ENCODE results near the gene PPP4R1.

The PPP4R1 gene

DNA sequence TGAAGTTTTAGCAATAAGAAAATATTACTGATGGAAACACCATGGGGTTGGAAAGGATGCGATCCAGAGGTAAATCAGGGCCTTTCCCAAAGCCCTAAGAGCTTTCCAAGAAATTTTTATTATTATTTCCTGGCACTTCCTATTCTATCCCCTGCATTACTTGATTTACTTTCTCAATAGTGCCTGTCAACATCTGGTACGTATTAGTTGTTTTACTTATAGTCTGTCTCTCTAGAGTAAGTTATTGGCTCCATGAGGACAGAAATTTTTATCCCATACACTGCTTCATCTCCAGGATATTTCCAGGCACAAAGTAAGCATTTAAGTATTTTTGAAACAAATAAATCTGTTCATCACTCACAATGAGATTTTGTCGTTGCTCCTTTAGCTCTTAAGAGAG is 18.1 kb downstream of the PPP4R1 start:
- no peak for DNase-seq (ENCODE audit: low read depth)

DNA sequence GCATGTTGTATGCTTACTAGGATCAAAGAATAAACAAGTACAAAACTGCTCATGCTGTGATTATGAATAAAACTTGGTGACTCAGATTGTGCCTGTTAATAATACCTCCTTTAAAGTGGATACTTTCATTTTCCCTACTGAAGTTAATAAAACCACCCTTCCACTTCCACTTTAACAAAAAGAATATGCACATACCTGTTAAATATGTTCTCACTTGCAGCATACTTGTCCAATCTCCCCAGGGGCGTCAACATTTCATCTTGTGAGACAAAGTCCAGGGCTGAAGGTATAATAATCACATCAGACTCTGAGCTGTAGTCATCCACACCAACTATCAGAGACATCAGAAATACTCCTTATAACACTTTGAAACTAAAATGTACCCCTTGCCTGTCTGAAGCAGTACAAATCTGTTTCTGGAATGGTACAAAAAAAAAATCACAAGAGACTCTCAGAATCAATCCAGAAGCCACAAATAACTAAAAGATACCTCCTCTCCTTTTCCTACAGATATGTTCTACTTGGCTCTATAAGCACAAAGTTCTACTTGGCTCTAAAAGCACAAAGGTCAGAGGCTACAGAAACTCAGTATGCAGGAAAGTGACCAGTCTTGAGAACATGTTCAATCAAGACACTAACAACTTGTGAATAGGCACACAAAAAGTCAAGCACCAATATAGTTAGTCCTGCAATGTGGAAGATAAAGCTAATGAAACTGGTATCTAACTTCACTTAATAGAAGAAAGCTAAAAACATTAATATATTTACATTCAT is 19.3 kb downstream of the PPP4R1 start:
- DNase-seq (ENCODE audit: low read depth): no peak

DNA sequence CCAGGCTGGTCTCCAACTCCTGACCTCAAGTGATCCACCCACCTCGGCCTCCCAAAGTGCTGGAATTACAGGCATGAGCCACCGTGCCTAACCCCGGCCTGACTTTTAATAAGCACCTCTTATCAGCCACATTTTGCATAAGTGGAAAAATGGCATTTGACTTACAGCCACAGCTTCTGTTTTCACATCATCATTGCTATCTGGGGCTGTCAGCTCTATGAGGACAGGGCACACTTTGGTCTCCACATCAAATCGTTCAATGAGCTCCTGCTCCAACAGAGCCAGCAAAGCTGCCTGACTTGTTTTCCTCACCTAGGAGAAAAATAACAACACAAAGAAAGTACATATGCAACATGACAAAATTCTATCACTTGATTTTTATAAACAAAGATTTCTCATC is 26.4 kb downstream of the PPP4R1 start:
- DNase-seq (ENCODE audit: low read depth): no peak

DNA sequence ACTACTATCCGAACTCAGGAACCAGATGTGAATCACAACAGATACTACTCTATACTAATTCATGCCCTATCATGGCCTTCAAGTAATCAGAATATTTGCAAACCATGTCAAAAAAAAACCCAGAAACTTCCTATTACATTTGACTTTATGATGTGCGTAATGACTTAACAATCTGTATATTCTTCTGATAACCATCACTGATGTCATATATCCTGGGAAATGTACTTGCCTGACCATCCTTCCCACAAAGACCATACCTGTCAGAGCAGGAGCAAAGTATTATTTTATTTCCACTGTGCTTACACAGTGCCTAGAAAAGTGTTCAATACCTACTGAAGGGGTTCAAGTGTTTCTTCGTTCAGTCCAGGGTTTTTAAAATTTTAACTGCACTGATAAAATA is 27.5 kb downstream of the PPP4R1 start:
- no peak for DNase-seq (ENCODE audit: low read depth)

DNA sequence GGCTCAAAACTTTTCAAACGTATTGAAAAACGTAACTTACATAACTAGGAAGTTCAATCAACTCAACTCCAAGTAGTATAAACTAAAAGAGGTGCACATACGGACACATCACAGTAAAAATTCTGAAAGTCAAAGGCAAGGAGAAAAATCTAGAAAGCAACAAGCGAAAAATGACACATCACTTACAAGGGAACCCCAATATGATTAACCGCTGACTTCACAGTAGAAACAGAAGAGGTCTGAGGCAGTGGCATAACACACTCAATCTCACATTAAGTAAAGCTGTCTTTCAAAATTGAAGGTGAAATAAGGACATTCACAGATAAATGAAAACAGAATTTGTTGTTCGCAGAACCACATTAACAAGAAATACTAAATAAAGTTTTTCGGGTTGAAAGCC is 32.7 kb downstream of the PPP4R1 start:
- no peak for DNase-seq (ENCODE audit: low read depth)

DNA sequence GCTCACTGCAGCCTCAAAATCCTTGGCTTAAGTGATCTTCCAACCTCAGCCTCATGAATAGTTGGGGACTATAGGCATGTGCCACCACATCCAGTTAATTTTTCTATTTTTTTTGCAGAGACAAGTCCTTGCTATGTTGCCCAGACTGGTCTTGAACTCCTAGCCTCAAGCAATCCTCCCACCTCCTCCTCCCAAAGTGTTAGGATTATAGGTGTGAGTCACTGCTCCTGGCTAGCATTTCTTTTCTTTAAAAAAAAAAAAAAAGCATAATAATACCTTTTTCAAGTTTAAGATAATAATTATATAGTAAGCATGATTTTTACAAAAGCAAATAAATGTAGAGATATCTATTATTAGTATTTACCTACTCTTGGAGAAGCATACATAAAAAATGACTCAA is 36.1 kb downstream of the PPP4R1 start:
- DNase-seq (ENCODE audit: low read depth): no peak

DNA sequence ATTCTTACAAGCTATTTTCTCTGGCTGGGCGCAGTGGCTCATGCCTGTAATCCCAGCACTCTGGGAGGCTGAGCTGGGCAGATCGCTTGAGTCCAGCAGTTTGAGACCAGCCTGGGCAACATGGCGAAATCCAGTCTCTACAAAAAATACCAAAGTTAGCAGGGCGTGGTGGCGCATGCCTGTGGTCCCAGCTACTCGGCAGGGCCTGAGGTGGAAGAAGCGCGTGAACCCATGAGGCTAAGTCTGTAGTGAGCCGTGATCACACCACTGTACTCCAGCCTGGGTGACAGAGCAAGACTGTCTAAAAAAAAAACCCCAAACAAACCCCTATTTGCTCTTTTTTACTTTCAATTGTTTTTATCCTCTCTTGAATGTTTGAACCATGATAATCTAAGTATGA is 37.0 kb downstream of the PPP4R1 start:
- DNase-seq (ENCODE audit: low read depth): no peak

DNA sequence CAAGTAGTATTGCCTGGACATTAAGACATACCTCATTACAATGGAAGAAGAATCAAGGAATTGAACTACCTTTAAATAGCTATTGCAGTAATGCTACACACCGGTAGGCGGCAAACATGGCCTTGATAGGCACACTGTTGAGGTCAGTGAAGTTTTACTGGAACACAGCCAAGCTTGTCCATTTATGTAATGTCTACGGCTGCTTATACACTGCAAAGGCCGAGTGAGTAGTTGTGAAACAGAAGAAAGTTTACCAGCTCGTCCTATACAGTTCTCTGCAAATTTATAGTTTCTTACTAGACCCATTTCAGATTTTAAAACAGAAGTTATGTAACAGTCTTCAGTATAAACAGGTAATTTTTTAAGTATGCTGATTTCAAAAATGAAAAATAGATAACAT is 38.8 kb downstream of the PPP4R1 start:
- DNase-seq (ENCODE audit: low read depth): no peak

DNA sequence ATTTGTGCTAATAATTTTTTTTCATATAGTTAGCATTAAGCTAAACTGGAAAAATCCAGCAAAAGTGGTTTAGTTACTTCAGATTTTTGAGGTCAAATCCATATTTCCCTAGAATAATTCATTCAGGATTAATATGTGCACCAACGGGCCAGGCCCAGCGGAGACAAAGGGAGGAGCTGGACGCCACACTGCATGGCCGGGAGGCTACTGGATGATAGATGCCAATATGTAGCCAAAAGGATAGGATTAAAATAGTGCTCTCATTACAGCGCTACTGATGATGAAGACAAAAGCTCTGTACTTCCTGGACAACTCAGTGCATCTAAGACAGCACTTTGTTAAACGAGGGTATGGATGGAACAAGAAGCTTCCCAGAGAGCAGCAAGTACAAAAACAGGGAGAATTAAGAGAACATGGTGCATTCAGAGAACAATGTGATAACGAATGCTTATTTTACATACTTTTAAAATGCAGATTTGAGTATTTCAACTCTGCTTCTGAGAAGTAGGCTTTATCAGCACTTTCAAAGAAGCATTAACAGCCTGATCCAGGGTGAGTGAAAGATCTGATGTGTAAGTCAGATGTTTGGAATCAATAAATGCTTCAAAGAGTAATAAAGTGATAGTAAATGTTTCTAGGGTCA is 39.8 kb downstream of the PPP4R1 start:
- no peak for DNase-seq (ENCODE audit: low read depth)

DNA sequence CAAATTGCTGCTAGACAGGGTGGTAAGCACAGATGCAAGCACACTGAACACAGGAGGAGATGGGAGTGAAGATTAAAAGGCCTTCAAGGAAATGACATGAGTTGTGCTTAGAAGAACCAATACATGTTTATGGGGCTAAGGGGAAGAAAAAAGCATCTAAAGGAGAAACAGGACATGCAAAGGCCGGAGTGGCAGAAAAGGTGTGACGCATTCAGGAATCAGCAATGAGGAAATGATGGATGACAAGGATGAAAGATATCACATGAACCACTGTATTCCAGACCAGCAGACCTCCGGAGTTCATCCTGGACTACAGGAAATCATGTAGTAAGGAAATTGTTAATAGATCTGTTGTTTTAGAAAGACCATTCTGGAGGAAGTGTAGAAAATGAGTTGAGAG is 42.8 kb downstream of the PPP4R1 start:
- DNase-seq (ENCODE audit: low read depth): no peak

DNA sequence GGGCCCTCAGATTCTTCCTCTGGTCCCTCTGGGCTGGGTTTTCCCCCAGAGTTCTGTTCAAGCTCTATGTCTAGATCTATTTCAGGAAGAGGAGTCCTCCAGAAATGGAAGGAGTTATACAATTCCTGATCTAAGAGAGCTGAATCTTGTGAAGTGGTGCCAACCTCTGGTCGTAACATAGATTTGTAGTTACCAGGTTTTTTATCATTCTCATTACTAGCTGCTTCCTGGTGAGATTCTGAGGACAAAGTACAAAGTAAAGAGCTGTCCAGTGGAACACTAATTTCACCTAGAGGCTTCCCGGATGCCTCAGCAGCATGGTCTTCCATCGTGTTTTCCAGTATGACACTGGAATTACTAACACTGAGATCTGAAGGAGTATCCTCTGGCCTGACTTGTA is 44.1 kb downstream of the PPP4R1 start:
- no peak for DNase-seq (ENCODE audit: low read depth)

DNA sequence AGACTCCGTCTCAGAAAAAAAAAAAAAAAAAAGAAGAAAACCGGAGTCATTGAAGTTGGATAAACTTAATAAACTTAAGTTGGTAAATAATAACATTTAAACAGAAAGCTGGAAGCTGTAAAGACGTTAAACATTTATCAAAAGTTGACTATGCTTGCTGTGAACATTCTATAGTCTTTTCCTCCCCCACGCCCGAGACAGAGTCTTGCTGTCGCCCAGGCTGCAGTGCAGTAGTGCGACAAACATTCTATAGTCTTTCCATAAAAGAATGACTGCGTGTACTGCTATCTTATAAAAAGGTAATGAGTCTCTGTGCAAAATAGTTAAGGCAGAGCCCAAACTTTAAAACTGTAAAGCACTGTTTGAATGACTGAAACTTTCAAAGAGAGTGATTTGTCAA is 45.2 kb downstream of the PPP4R1 start:
- no peak for DNase-seq (ENCODE audit: low read depth)

DNA sequence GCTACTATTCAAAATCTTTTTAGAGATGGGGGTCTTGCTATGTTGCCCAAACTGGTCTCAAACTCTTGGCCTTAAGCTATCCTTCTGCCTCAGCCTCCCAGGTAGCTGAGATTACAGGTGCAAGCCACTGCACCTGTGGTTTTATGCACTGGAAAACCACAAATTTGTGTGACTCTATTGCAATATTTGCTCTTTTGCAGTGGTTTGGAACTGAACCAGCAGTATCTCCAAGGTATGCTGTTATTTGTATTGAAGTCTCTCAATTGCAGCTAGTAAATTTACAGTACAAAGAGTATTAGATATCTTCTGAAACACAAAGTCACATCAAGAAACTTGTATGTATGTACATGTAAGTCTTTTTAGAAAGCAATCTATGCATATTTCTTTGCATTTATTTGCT is 46.2 kb downstream of the PPP4R1 start:
- DNase-seq (ENCODE audit: low read depth): no peak

DNA sequence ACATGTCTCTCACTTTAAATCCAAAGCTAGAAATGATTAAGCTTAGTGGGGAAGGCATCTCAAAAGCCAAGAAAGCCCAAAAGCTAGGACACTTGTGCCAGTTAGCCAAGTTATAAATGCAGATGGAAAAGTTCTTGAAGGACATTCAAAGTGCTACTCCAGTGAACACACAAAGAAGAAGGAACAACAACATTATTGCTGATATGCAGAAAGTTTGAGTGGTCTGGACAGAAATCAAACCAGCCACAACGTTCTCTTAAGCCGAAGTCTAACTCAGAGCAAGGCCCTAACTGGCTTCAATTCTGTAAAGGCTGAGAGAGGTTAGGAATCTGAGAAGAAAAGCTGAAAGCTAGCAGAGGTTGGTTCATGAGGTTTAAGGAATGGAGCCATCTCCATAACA is 49.0 kb downstream of the PPP4R1 start:
- DNase-seq (ENCODE audit: low read depth): no peak

DNA sequence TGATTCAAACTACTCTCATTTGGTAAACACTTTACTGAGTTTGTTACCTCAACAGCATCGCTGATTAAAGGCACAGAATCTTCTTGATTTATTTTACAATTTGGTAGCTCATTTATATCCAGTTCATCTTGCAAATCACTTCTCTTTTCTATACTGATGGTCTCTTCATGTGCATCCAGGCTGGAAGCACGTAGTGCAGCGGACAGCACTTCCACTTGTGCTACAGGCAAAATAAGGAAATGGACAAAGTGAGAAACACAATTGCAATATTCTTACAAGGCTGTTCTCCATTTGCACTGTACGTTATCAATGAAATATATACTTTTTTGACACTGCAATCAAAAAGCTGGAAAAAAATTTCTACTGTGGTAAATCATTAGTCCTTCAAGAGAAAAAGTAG is 51.0 kb downstream of the PPP4R1 start:
- no peak for DNase-seq (ENCODE audit: low read depth)

DNA sequence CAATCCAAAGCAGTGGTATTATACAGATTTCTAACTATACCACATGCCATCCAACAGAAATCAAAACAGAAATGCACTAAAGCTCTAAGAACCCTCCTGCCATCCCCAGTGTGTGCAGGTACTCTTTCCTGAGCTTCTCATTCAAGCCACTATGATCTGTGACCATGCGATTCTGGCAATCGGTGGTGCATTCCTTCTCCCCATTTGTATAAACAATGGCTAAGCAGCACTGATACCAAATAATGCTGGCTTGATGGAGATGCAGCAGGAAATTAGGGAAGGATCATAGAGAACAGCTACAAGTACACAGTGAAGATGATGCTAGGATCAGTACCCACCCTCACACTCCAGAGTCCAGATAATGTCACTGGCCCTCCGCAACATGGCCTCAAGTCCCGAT is 51.8 kb downstream of the PPP4R1 start:
- no peak for DNase-seq (ENCODE audit: low read depth)

DNA sequence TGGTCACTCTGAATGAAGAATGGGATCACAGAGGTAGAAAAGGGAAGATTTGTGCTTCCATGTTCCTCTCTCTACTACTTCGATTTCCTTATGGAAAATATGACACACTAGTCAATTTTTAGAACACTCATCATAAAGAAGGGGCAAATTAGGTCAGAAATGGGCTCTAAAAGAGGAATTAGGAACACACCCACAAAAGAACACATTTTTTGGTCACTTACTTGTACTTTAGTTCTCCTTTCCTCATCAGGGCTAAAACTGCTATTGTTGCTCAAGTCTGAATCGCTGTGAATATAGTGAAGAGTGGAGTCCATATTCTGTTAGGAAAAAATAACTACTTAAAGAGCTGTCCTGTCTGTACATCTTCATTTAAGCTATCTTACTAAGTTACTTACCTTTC is 52.6 kb downstream of the PPP4R1 start:
- DNase-seq (ENCODE audit: low read depth): no peak

DNA sequence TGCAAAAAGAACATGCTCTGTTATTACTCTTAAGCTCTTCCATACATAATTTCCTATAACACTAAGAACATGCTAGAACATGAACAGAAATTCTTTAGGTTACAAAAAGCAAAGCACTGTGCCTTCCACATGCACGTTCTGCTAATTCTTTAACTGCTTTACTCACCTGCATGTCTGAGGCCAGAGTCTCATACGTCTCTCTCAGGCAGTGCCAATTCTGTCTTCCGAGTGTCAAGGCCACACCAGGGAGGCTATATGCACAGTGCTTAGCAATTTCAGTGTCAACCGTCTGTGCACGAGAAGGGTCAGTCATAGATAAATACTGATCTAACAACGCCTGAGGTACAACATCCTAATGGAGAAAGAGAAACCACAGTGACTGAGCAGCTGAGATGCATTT is 55.1 kb downstream of the PPP4R1 start:
- no peak for DNase-seq (ENCODE audit: low read depth)

DNA sequence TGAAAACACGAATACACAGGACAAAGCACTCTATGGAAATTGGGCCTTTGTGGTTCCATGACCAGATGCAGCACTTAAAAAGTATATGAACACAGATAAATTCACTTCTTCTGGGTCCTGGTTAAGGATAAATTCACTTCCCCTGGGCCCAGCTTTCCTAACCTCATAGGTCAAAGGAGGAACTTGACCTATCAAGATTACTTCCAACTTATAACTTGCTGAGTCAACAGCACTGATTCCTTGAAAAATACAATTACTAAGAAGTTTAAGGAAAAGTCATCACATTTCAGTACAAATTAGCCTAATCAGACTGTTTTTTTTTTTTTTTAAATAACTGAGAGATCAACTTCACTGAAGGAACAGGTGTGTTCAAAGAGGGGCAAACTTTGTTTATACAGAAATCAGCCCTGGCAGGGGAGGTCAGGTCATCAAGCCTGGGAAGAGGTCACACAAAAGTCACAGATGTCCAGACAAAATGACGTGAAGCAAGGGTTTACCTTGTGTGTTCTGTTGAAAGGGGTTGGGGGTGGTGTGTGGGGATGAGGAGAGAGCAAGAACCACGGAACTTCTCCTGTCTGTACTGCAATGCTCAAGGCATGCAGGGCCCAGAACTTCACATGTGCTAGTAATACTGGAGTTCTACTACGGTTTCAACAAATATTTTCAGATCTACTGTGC is 55.8 kb downstream of the PPP4R1 start:
- DNase-seq (ENCODE audit: low read depth): no peak

DNA sequence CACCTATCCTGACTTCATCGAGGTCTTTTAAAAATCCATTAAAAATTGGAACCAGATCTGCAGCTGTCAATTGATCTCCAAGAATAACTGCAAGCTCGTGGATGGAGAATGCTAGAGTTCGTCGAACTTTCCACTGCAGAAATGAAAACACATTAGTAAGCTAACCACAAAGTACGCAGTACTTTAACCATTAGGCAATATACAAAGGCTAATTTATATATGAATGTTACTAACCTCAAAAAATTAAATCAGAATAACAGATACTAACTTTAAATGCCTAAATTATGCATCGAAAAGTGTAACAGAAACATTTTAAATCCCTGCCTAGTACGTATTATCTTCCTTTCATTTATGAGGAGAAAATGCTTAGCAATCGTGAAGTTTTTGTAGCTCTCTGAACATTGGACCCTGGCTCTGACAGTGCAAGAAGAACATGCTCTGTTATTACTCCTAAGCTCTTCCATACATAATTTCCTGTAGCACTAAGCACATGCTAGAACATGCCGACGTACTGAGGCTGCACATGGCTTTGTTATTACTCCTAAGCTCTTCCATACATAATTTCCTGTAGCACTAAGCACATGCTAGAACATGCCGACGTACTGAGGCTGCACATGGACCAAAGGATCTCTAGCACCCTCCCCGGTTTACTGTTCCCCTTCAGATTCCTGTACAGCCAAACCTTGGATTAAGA is 57.0 kb downstream of the PPP4R1 start:
- DNase-seq (ENCODE audit: low read depth): no peak

DNA sequence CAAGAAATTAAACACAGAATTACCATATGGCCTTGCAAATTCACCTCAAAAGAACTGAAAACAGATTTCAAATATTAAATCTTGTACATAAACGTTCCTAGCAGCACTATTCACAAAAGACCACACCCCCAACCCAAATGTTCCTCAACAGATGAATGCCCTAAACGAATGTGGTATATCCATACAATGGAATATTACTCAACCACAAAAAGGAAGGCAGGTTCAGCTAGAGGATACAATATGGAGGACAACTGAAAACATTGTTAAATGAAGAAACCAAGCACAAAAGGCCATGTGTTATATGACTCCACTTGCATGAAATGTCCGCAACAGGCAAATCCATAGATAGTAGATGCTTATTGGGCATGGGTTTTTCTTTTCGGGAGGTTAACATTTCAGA is 61.7 kb downstream of the PPP4R1 start:
- DNase-seq (ENCODE audit: low read depth): no peak

DNA sequence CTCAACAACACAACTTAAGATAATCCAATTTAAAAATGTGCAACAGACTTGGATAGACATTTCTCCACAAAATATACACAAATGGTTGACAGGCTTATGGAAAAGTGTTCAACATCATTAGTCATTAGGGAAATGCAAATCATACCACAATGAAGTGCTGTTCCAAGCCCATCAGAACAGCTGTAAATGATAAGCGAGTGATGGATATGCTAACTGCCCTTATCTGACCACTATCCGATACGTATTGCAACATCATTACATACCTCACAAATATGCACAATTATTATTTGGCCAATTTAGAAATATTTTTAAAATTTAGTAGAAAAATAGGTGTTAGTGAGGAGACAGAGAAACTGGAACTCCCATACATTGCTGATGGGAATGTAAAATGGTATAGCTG is 62.2 kb downstream of the PPP4R1 start:
- no peak for DNase-seq (ENCODE audit: low read depth)

DNA sequence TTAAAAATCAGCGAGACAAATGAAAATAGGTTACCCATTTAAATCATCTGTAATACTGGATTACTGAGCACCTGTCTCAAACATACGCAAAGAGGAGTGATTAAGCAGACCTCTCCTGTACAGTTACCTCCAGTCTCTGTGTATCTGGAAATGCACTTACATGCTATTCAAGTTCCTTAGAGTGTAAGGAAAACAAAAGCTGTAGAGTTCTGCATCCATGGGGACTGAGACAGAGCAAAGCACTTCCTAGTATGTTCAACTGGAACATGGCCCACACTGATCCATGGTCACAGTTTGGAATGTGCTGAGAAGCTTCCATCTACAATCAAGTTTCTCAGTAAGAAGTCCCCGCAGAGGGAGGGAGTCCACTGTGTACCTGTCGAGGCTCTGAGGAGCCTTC is 63.9 kb downstream of the PPP4R1 start:
- no peak for DNase-seq (ENCODE audit: low read depth)

Data from T follicular helper cell (primary cell).